ENCODE measurements around the gene MIGA2.
"Not testable (repeated sequence)": the region's sequence is repeated elsewhere in the genome, so short reads cannot be mapped to it uniquely, and the experiment has no call there.

The MIGA2 gene

DNA sequence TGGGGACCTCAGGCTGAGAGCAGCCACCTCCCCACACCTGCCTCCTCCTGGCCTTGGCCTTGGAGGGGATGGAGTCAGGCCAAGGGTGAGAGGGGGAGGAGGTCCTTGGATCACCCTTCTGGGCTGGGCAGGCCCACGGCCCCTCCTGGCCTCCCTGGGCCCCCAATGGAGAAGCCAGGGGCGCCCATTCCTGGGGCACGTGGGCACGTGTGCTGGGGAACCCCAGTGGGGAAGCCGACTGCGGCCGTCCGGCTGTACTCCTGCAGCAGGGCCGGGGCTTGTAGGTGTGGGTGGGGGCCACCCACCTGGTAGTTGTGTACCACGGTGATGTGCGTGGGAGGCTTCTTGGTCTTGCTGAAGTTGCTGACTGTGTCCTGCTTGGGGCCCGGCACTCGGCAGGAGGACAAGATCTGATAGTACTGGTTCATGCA is 65.7 kb downstream of the MIGA2 start:
- DNase-seq (ENCODE audit: low read depth), result no peak

DNA sequence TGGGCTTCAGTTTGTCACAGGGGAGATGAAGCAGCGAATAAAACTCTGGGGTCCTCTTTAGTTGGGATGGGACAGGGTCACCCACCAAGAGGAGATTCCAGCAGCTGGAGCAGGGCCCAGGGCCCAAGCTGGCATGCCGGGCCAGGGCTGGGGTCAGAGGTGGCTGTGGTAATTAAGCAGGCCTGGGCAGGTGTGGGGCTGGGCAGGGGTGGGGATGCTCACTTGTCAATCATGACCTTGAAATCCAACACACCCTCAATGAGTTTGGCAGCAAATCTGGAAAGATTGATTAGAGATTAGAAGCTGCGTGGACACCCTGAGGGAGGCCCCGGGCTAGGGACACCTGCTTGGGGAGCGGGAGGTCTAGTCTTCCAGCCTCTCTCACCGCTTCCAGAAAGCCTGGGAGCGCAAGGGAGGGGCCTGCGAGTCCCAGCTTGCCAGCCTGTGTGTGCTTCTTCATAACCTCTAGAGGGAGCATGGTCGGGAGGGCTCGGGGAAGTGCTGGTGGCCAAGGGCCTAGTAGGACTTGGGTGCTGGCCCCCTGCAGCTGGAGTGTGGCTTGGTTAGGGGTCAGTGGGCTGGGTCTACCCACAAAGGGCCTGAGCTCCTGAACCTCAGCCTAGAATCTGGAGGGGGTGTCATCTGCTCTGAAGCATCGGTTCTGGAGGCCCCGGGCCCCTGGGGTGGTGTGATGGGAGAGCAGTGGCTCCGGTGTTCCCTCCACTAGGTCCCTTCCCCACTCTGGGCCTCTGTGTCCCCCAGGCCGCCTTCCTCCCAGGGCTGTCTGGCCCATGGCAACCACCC is 66.6 kb downstream of the MIGA2 start:
- DNase-seq (ENCODE audit: low read depth), result peak; percentile 66

DNA sequence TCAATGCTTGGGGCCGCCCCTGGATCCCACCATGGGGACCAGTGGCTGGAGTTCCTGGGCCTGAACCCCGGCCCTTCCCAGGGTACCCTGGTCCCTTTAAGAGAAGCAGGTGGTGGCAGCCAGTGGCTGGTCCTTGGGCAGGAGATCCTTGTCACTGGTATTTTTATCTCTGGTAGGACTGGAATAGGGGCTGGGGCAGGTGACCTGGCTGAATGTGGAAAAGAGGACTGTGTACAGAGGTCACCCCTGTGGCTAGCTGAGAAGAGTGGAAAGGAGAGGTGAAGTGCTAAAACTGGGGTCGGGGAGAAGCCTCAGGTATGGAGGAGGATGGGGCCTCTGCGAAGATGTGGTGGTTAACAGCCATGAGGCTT is 67.2 kb downstream of the MIGA2 start:
- DNase-seq (ENCODE audit: low read depth), result no peak

DNA sequence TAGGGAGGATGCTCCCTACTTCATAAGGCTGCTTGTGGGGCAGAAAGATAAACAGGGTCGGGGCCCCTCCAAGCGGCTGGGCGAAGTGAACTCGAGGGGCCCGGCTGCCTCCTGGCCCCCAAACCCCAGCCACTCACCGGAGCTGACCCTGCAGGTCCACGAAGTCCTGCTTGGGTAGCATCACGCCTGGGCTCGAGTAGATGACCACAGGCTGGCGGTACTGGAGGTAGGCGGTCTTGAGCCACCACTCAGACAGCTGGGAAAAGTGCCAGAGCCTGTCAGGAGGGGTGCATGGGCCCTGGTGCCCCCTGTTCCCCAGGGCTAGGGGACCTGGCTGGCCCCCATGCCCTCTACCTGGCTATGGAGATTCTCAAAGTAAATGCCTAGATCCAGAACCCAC is 67.6 kb downstream of the MIGA2 start:
- no peak for DNase-seq (ENCODE audit: low read depth)

DNA sequence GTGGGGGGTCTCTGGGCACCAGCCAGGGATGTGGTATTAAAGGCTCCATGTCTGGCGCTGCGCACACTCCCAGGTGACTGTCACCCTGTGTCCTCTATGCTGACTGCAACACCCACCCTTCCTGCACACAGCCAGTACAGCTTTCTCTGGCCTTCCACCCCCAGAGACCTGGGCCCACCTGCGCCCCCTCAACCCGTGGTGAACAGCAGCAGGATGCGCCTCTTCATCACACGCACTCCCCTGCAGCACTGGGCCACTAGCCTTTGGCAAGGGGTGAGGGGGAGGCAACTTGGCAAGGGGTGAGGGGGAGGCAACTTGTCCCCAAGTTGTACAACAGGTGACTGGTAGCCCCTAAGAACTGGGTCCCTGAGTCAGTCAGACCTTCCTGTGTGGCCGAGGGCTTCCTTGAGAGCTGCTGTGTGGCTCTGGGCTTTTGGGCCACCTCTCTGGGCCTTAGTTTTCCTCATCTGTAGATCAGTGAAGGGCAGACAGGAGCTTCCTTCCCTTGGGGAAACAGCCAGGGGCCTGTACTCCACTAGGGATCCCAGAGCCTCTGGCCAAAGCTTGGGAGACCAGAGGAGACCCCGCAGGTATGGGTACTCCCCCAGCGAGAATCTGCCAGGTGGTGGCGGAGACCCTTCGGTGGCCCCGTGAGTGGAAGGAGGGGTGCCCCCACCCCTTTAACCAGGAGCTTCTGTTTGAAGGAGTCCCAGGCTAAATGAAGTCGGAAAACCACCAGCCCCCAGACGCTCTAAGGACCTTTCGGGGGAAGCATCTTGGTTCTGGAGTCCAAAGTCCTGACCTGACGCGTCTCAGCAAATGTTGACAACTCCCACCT is 69.7 kb downstream of the MIGA2 start:
- DNase-seq (ENCODE audit: low read depth), result no peak

DNA sequence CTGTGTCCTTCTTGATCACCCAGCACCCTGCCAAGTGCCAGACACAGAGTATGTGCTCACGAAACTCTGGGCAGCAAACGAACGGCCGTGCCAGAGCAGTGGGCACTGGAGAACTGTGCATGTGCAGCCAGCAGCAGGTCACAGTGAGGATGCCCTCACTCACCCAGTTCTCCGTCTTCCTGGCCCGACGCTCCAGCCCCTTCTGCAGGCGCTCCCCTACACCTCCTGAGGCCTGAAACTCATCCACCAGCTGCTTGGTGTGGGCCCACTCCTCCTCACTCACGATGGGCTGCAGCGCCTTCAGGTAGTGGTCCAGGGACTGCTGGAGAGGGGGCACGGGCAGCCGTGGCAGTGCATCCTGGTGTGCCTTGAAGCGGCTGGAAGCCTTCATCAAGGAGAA is 71.2 kb downstream of the MIGA2 start:
- DNase-seq (ENCODE audit: low read depth), result no peak

DNA sequence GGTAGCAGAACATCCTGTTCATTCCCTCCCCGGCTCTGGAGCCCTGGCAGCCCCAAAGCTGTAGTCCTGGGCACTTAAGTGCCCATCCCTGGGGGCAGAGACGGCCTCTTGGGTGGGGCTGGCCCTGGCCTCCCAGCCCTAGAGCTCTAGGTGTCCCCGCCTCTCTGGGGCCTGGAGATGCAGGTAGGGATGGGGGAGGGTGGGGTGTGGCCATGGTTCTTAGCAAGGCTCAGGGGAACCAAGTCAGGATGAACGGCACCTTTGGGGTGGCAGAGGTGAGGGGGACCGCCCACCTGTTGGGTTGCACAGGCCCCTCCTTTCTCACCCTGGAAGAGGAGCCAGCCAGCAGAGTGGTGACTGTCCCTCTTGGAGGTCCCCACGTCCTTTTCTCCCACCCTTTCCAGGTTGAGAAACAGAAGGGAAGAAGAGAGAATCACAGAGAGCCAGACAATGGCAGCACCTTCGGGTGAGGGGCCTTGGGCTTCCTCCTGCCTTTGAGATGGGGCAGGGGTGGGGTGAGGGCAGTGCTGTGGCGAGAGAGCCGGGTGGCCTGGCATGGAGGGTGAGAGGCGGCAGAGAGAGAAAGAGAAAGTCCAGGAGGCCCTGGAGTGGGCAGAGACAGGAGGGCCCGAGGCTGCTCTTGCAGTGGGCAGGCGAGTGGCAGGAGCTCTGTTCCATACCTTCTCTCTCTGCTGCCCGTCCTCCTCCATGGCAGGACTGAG is 71.8 kb downstream of the MIGA2 start:
- no peak for DNase-seq (ENCODE audit: low read depth)

DNA sequence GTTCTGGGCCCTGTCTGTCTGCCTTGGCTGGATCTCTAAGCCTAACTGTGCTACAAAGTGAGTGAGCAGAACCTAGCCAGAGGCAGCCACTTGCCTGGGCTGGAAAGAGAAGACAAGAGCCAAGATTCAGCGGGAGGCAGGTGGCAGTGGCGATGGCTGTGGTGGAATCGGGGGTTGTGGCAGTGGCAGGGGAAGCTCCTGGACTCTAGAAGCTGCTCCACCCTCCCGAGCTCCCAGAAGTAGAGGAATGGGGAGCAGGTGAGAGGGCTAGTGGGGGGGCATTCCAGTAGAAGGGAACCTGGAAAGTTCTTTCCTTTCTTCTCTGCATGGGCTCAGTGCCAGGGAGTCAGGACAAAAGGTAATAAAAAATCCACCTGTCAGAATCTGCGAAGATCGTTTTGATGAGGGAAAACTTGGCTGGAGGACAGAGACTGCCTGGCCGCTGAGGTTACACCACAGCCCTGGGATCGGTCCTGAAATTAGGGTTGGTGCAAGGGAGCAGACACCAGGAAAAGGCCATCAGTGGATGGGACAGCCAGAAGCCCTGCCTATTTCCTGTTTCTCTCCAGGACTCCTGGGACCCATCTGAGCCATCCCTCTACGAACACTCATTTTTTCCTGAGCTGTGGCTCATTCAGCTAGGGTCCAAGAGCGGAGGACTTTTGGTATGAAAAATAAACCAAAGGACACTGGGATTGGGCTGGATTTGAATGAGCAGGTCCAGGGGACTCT is 72.5 kb downstream of the MIGA2 start:
- DNase-seq (ENCODE audit: low read depth), result no peak

DNA sequence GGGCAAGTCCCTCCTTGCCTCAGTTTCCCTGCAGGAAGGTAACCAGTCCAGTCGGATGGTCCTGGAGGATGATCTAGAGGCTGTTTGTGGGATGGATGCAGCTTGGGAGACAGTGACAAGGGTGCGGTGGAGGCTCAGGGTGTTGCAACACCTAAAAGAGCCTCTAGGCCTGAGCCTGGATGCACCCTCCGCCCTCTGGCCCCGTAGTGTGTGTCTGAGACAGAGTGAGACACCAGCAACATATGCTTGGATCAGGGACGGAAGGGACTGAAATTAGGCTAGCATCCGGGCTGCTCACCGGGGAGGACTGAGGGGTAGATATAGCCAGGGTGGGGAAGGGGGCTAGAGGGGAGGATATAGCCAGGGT is 73.1 kb downstream of the MIGA2 start:
- peak; percentile 21 for DNase-seq (ENCODE audit: low read depth)

DNA sequence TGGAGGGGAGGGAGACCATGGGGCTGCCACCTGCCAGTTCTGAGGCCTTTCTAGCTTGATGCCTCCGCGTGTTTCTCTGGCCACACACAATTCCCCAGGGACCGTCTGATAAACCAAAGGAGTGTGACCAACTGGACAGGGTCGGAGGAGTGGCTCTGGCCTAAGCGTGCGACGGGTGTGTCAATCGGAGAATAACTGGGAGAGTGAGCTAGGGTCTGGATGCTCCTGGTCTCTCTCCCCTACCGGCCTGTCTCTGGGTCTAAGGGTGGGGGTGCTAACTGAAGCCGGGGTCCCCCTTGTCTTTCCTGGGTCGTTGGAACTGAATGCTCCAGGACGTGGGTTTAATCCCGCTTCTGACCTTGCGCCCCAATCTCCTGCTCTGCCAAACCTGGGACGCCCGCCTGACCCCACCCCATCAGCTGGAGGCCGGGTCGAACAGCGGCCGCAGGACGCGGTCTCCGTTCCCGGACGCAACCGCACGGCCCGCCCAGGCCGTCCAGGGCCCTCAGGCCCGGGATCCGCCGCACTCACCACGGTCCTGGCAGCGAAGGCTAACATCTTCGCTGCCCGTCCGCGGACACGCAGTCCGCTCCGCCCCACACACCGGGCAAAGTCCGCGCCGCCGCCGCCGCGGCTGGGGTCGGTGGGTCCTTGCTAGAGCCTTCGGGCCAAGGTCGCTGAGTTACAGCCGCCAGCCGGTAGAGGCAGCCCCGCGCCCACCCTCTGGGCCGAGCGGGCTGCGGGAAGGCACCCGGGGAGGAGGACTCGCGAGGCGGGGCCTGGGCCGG is 73.7 kb downstream of the MIGA2 start:
- peak; percentile 16 for DNase-seq (ENCODE audit: low read depth)

DNA sequence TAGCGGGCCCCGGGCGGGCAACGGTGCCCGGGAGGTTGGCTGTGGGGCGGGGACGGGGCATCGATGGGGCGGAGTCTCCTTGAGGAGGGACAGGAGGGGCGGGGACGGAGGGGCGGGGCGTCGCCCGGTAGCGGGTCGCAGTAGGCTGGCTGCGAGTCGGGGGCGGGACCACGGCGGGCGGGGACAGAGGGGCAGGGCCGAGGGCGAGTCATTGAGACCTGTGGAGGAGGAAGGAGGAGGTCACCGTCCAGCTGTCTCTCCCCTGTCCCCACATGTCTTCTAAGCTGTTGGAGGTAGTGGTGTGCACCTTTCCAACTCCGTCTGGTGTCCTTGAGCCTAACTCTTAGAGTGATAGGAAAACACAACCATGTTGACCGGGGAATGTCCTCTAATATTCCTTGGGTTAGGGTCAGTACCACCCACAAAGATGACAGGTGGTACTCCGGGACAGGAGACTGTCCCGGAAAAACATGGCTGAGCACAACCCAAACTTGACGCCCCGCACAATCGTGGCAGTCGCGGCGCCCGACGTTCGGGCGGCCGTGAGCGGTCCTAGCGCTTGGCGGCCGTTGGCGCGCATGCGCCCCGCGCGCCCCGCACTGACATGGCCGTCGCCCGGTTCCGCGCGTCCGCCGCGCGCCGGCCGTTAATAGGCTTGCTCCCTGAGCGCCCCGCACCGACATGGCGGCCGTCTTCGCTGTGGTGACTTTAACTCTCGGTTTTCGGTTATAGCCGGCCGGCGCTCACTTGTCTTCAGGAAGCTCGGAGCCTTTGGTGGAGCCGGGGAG is 74.5 kb downstream of the MIGA2 start, which contains the start of the genes CRAT and PTPA:
Gene CRAT (minus strand): TSS at position 54 of the 788 bp plus-strand sequence. CDS start 284 bp downstream, outside the sequence.
Gene PTPA (plus strand): TSS at position 676 of the 788 bp plus-strand sequence. CDS start 186 bp downstream, outside the sequence.
- DNase-seq (ENCODE audit: low read depth), result peak; percentile 93

DNA sequence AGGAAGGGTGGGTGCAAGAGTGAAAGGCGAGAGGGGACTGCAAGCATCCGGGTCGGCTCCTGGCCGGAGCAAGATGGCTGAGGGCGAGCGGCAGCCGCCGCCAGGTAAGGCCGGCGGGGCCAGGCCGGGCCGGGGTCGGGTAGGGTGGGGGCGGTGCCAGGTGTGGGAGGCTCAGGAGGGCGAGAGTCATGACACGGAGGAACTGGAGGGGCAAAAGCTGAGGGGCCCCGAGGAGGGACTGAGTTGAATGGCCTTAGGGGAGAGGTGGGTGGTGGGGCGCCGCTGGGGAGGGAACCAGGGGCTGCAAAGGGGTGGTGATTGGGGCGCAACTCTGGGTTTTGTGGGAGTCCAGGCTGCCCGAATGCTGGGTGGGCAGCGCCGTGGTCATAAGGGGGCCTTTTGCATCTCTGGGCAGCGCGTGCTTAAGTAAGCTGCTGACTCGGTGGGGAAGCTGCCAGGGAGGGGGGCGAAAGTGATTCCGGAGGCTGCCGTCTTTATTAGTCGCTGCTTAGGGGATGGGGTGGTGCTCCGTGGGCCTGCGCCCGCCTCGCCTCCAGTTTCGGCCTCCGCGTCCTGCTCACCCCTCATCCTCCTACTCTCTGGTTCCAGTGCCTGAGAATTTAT is 75.2 kb downstream of the MIGA2 start:
- DNase-seq (ENCODE audit: low read depth), result peak; percentile 56

DNA sequence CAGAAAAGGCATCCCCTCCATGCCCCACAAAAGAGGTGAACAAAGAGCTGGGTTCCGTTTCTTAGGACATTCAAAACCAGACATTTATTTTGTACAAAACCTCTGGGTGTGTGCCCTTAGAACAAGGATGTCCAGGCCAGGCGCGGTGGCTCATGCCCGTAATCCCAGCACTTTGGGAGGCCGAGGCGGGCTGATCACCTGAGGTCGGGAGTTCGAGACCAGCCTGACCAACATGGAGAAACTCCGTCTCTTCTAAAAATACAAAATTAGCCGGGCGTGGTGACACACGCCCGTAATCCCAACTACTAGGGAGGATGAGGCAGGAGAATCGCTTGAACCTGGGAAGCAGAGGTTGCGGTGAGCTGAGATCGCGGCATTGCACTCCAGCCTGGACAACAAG is 76.1 kb downstream of the MIGA2 start:
- not testable (repeated sequence) for DNase-seq (ENCODE audit: low read depth)

DNA sequence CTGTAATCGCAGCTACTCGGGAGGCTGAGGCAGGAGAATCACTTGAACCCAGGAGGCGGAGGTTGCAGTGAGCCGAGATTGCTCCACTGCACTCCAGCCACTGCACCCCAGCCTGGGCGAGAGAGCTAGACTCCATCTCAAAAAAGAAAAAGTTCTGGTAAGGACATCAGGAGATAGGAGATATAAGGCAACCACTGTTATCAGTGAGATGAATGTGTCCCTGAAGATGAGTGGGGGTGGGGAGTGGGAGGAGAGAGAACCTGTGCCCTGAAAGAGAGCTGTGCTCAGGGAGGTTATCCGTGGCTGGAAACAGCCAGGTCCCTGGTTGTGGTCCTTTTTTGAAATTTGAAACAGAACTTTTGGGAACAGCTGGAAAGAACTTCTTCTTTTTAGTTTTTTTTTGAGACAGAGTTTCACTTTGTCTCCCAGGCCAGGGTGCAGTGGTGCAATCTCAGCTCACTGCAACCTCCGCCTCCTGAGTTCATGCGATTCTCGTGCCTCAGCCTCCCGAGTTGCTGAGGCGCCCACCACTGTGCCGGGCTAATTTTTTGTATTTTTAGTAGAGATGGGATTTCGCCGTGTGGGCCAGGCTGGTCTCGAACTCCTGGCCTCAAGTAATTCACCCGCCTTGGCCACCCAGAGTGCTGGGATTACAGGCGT is 77.3 kb downstream of the MIGA2 start:
- DNase-seq (ENCODE audit: low read depth), result no peak

DNA sequence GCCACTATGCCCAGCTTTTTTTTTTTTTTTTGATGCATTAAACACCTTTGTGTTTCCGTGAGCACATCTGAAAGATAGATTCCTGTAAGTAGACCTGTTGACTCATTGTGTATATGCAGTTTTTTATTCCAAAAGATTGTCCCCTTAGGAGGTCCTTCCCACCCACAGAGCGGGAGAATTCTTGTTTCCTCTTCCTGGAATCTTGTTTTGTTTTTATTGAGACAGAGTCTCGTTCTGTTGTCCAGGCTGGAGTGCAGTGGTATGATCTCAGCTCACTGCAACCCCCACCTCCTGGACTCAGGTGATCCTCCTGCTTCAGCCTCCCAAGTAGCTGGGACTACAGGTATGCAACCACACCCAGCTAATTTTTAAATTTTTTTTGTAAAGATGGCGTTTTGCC is 82.4 kb downstream of the MIGA2 start:
- DNase-seq (ENCODE audit: low read depth), result no peak

DNA sequence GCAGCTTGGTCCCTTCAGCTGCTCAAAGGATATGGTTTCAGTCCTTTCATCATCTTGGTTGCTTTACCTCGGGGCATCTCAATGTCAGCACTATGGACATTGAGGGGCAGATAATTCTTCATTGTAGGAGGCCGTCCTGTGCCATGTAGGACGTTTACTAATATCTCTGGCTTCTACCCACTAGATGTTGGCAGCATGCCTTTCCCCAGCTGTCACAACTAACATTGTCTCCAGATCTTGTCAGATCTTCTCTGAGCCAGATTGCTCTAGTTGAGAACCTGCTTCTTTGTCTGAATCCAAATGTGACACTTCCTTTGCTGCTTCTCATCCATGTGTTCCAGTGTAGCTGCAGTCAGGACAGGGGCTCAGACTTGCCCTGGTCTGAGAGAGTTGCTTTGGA is 85.1 kb downstream of the MIGA2 start:
- no peak for DNase-seq (ENCODE audit: low read depth)
